GM10266 (cell line): Measurements from ENCODE around the gene KRTAP5-2.
A peak's percentile ranks its signal among the peaks of the same experiment; 100 is the strongest.

Experiments
- DNase-seq: peaks from one replicate; pipeline ENCODE4 v3.0.0; 2012; ENCODE audit errors: extremely low spot score
- CTCF ChIP-seq: IDR thresholded peaks from 2 replicates; pipeline ENCODE4 v1.5.1; 2012; ENCODE audit warnings: mild to moderate bottlenecking, low read depth; ENCODE audit not compliant: control insufficient read depth, insufficient read depth; ENCODE audit errors: missing control alignments

Gene KRTAP5-2

GRCh38 chr11:1553808-1554594 lies 44.1 kb downstream of the KRTAP5-2 start:
- no peak for TF ChIP-seq CTCF
- DNase-seq = no peak

- DNase-seq = no peak
- peak; percentile 31 for TF ChIP-seq CTCF
Measured at GRCh38 chr11:1549338-1550330, 48.5 kb downstream of the KRTAP5-2 start.

GRCh38 chr11:1548221-1549070 lies 49.6 kb downstream of the KRTAP5-2 start:
- TF ChIP-seq CTCF = no peak
- no peak for DNase-seq

GRCh38 chr11:1547467-1548098 lies 50.5 kb downstream of the KRTAP5-2 start:
- TF ChIP-seq CTCF = no peak
- no peak for DNase-seq
